HCT116 (cell line): Measurements from ENCODE around the gene ESD. TPM values are rescaled to one million over a fixed set of nuclear protein-coding genes. Genes with fewer than 3 reads are reported as not detected.

ENCODE experiments used
- ATAC-seq: fragments of 200-7000 bp; cut with Tn5 transposase; 2 replicates; pipeline ENCODE4 v1.9.1; 2020; ENCODE audit warnings: mild to moderate bottlenecking, moderate library complexity
- Bru-seq: library from RNA; stranded (reverse); fragments of 400-500 nt; gene quantifications from one replicate; lab custom pipeline; 2021; lab: Mats Ljungman, UMichigan
- BruChase-seq, 2 experiments: library from RNA; stranded (reverse); fragments of 400-500 nt; gene quantifications; one replicate each; lab custom pipeline; 2021; lab: Mats Ljungman, UMichigan
- BruUV-seq: library from RNA; stranded (reverse); fragments of 400-500 nt; replicated peaks from 2 replicates; lab custom pipeline; 2021; lab: Mats Ljungman, UMichigan
- CTCF ChIA-PET: fragments of 300-600 bp; sonication (Branson Sonifier 250); formaldehyde crosslinking; loops from one replicate; lab custom pipeline; 2021; ENCODE audit warnings: antibody characterized with exemption; lab: Charles Lee
- POLR2A ChIA-PET: fragments of 300-600, 350-600 bp; sonication (Branson Sonifier 250); formaldehyde crosslinking; loops from one replicate; lab custom pipeline; 2021; ENCODE audit warnings: antibody characterized with exemption; lab: Charles Lee
- RAD21 ChIA-PET, 2 experiments: fragments of 300-600 bp; sonication (Branson Sonifier 250); formaldehyde crosslinking; loops; one replicate each; lab custom pipeline; 2023; ENCODE audit warnings: low total read pairs in 2 of 2; ENCODE audit not compliant: uncharacterized antibody in 2 of 2, unreplicated experiment in 2 of 2, low non-redundant PET in 1 of 2; lab: Charles Lee
- DNase-seq: peaks from one replicate; pipeline ENCODE4 v3.0.0-alpha.2; 2010; ENCODE audit warnings: low read depth, low spot score
- H2AFZ ChIP-seq: fragments of 200-600 bp; shearing (Covaris generic), sonication (generic); 2 replicates; pipeline ENCODE4 v1.6.1; 2017; ENCODE audit warnings: low read depth, mixed run types, mixed read lengths, antibody characterized with exemption, low read length; ENCODE audit not compliant: poor library complexity, severe bottlenecking
- H3K27ac ChIP-seq: 2 replicates; pipeline ENCODE4 v1.5.1; 2012; ENCODE audit warnings: low read depth, low read length
- H3K27me3 ChIP-seq: fragments of 200-600 bp; sonication (generic); 2 replicates; pipeline ENCODE4 v1.6.1; 2016; ENCODE audit warnings: mixed run types, low read length, mixed read lengths; ENCODE audit not compliant: insufficient read depth
- H3K36me3 ChIP-seq, 2 experiments: fragments of 200-500 bp in 1 of 2; fragments of 200-600 bp in 1 of 2; sonication (Bioruptor generic) in 1 of 2; sonication (generic) in 1 of 2; 2 replicates each; pipeline versions ENCODE4 v1.5.1 to v1.6.1; 2014 to 2016; ENCODE audit warnings: low read length in 2 of 2, inconsistent platforms in 1 of 2, mixed read lengths in 1 of 2, mixed run types in 1 of 2; ENCODE audit not compliant: insufficient read depth in 2 of 2, control insufficient read depth in 1 of 2
- H3K4me1 ChIP-seq, 2 experiments: fragments of 200-600 bp in 1 of 2; sonication (generic) in 1 of 2; 2 replicates each; pipeline versions ENCODE4 v1.5.1 to v1.6.1; 2012 to 2017; ENCODE audit warnings: low read length in 2 of 2, inconsistent platforms in 1 of 2, mild to moderate bottlenecking in 1 of 2, mixed read lengths in 1 of 2, mixed run types in 1 of 2, moderate library complexity in 1 of 2; ENCODE audit not compliant: insufficient read depth in 2 of 2, control insufficient read depth in 1 of 2
- H3K4me2 ChIP-seq: fragments of 200-600 bp; sonication (generic); 2 replicates; pipeline ENCODE4 v1.6.1; 2017; ENCODE audit warnings: mixed run types, low read length, mixed read lengths
- H3K4me3 ChIP-seq, 2 experiments: fragments of 200-600 bp in 1 of 2; sonication (generic) in 1 of 2; replicated peaks in 1 of 2; 2 replicates each; pipeline ENCODE4 v1.5.1; 2011 to 2016; ENCODE audit warnings: low read length in 2 of 2, control low read depth in 1 of 2, low read depth in 1 of 2, mild to moderate bottlenecking in 1 of 2, mixed read lengths in 1 of 2, mixed run types in 1 of 2
- H3K79me2 ChIP-seq: fragments of 200-600 bp; sonication (generic); 2 replicates; pipeline ENCODE4 v1.6.1; 2017; ENCODE audit warnings: mild to moderate bottlenecking, mixed run types, low read length, moderate library complexity, mixed read lengths; ENCODE audit not compliant: insufficient read depth
- H3K9ac ChIP-seq: fragments of 200-600 bp; sonication (generic); 2 replicates; pipeline ENCODE4 v1.6.1; 2016; ENCODE audit warnings: low read length, mixed read lengths
- H3K9me2 ChIP-seq: fragments of 200-600 bp; sonication (generic), shearing (Covaris generic); 2 replicates; pipeline ENCODE4 v1.6.1; 2017; ENCODE audit warnings: mixed run types, mild to moderate bottlenecking, moderate library complexity; ENCODE audit not compliant: insufficient read depth
- H3K9me3 ChIP-seq, 2 experiments: fragments of 200-500 bp in 1 of 2; fragments of 200-600 bp in 1 of 2; sonication (Bioruptor generic) in 1 of 2; sonication (generic) in 1 of 2; 2 replicates each; pipeline ENCODE4 v1.6.1; 2014 to 2017; ENCODE audit warnings: low read length in 2 of 2, mixed read lengths in 2 of 2, inconsistent platforms in 1 of 2, low read depth in 1 of 2, mild to moderate bottlenecking in 1 of 2, mixed run types in 1 of 2, moderate library complexity in 1 of 2; ENCODE audit not compliant: control insufficient read depth in 1 of 2, insufficient read depth in 1 of 2
- H4K20me1 ChIP-seq: fragments of 200-600 bp; sonication (generic), shearing (Covaris generic); 2 replicates; pipeline ENCODE4 v1.6.1; 2017; ENCODE audit warnings: mixed run types, mild to moderate bottlenecking, moderate library complexity; ENCODE audit not compliant: insufficient read depth
- CBX3 ChIP-seq: IDR thresholded peaks from 2 replicates; pipeline ENCODE4 v1.6.1; 2012; ENCODE audit warnings: low read depth
- CEBPB ChIP-seq: IDR thresholded peaks from 2 replicates; pipeline ENCODE4 v1.6.1; 2012; ENCODE audit warnings: low read depth
- EGR1 ChIP-seq: IDR thresholded peaks from 2 replicates; pipeline ENCODE4 v1.6.1; 2012; ENCODE audit warnings: low read depth
- FOSL1 ChIP-seq: IDR thresholded peaks from 2 replicates; pipeline ENCODE4 v1.6.1; 2012; ENCODE audit warnings: low read depth
- MAX ChIP-seq: IDR thresholded peaks from 2 replicates; pipeline ENCODE4 v1.6.1; 2012
- POLR2A ChIP-seq: IDR thresholded peaks from 2 replicates; pipeline ENCODE4 v1.7.0; 2011; ENCODE audit warnings: borderline replicate concordance; ENCODE audit not compliant: insufficient read depth, insufficient read length; ENCODE audit errors: extremely low read depth
- POLR2AphosphoS5 ChIP-seq: IDR thresholded peaks from 2 replicates; pipeline ENCODE4 v1.6.1; 2011; ENCODE audit warnings: mild to moderate bottlenecking, low read depth, low read length, moderate library complexity
- SIN3A ChIP-seq: IDR thresholded peaks from 2 replicates; pipeline ENCODE4 v1.6.1; 2012; ENCODE audit warnings: low read depth
- SP1 ChIP-seq: IDR thresholded peaks from 2 replicates; pipeline ENCODE4 v1.6.1; 2012; ENCODE audit warnings: low read depth
- SRF ChIP-seq: IDR thresholded peaks from 2 replicates; pipeline ENCODE4 v1.6.1; 2012; ENCODE audit warnings: low read depth
- TCF7L2 ChIP-seq: IDR thresholded peaks from 2 replicates; pipeline ENCODE4 v1.7.0; 2011; ENCODE audit warnings: borderline replicate concordance, inconsistent platforms; ENCODE audit not compliant: insufficient read depth, insufficient read length; ENCODE audit errors: extremely low read depth
- YY1 ChIP-seq: IDR thresholded peaks from 2 replicates; pipeline ENCODE4 v1.6.1; 2011; ENCODE audit warnings: low read length, low read depth, moderate library complexity, mild to moderate bottlenecking; ENCODE audit not compliant: insufficient replicate concordance; ENCODE audit errors: extremely low read depth
- ZBTB33 ChIP-seq: IDR thresholded peaks from 2 replicates; pipeline ENCODE4 v1.6.1; 2011; ENCODE audit warnings: mild to moderate bottlenecking, low read length, moderate library complexity; ENCODE audit not compliant: insufficient replicate concordance; ENCODE audit errors: extremely low read depth
- ZFX ChIP-seq: fragments of 450-650 bp; IDR thresholded peaks from 2 replicates; pipeline ENCODE4 v1.6.1; 2017
- intact Hi-C: fragments of 100-400 bp; cut with micrococcal nuclease; formaldehyde crosslinking; loops from 2 replicates; pipeline ENCODE4 v1.10.0; 2022
- long read RNA-seq: library from polyadenylated mRNA; unstranded; transcript quantifications from one replicate; pipeline ENCODE4 v2.0.0, GENCODE V29; 2021; ENCODE audit not compliant: unreplicated experiment
- polyA plus RNA-seq: library from polyadenylated mRNA; unstranded; fragments of >200 nt; gene quantifications from 2 replicates; pipeline ENCODE4 v1.2.1, GENCODE V29; 2012; ENCODE audit warnings: missing spikeins
- total RNA-seq: library from RNA; stranded (reverse); gene quantifications from one replicate; pipeline ENCODE4 v1.2.1, GENCODE V29; 2021; ENCODE audit not compliant: unreplicated experiment
- TF ChIP-seq, protein P1 (sequence below), 3 experiments: fragments of 200-600 bp in 1 of 3; sonication (generic) in 1 of 3; IDR thresholded peaks in 2 of 3; conservative IDR thresholded peaks in 1 of 3; 2 replicates each; pipeline ENCODE4 v1.5.1; 2012 to 2017; ENCODE audit warnings: low read depth in 2 of 3, low read length in 2 of 3, antibody characterized with exemption in 1 of 3, borderline replicate concordance in 1 of 3, control low read depth in 1 of 3, mild to moderate bottlenecking in 1 of 3, mixed read lengths in 1 of 3, mixed run types in 1 of 3, moderate library complexity in 1 of 3; ENCODE audit not compliant: insufficient read depth in 1 of 3

Gene ESD, protein sequence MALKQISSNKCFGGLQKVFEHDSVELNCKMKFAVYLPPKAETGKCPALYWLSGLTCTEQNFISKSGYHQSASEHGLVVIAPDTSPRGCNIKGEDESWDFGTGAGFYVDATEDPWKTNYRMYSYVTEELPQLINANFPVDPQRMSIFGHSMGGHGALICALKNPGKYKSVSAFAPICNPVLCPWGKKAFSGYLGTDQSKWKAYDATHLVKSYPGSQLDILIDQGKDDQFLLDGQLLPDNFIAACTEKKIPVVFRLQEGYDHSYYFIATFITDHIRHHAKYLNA
- total RNA-seq, result 111 TPM
- 50.1 and 81.0 TPM in 2 replicates for polyA plus RNA-seq
- percentile 87 among the genes with signal in this experiment for Bru-seq, nascent RNA
- BruChase-seq, experiment 1, labeled RNA remaining after a 6-hour chase, result percentile 86 among the genes with signal in this experiment
- BruChase-seq, experiment 2, labeled RNA remaining after a 2-hour chase, result percentile 71 among the genes with signal in this experiment
- long read RNA-seq, transcript ESD-202 (10 exons, 1,192 nt), result major isoform, 34 of 85 reads
- long read RNA-seq, partial matches to known transcripts, result 13 of 85 reads
- long read RNA-seq, other reads (novel, unspliced or antisense), result 38 of 85 reads

DNA sequence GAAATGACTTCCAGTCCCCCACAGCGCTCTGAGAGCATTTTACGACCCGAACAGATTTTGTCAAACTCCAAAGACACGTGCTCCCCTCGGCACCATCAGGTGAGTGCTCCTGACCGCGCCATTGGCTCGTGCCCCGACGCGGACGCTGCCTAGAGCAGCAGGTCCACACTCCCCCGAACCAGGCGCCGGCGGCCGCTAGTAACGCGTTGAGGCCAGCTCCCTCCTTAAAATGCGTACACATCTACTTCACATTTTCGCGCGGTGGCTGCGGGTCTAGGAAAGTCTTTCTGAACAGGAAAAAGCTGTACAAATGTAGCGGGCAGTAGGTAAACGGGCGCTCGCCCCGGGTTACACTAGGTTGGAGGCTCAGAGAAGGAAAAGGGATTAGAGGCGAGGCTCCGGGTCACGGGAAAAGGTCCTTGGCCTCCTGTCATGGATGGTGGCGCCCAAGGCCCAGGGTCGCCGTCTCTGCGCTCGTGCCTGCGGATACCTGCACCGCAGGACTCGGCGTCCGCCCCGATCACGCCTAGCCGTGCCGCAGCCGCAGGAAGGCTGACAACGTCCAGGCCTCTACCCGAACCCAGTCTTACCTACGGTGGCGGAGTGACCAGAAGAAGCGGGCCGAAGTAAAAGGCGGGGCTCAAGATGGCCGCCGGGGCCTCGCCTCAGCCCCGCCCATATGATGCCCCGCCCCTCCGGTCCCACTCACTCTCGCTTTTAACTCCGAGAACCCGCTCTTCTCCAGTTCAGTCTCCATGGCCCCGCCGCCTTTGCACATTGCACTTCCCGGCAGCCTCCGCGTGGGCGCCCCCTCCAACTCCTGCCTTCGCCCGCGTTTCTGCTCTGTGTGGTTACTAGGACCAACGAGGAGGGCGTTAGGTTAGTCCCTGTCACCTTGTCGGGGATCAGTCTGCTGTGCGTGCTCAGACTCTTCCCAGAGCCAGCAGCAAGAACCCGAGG is at the start of gene ESD:
TSS of gene ESD (minus strand) at position 647 of the 960 bp plus-strand sequence. CDS start 5,748 bp downstream, outside the sequence.
- peaks cover 0 to under 1% of the 10 kb centered on the region in 2 experiments; a peak in 1 of 4 replicates for H3K36me3 ChIP-seq
- H3K4me1 ChIP-seq, result peaks cover 14 to 21% of the 10 kb centered on the region in 2 experiments
- no peaks in the 10 kb centered on the region for H3K9me3 ChIP-seq
- CTCF ChIA-PET, result no interaction called here
- H3K4me2 ChIP-seq, result peak within 1 kb of the TSS; percentile 89
- POLR2A ChIA-PET, result no interaction called here
- H2AFZ ChIP-seq, result peak within 1 kb of the TSS; percentile 77
- no peaks in the 10 kb centered on the region for H3K9me2 ChIP-seq
- H3K79me2 ChIP-seq, result peaks cover 50% of the 10 kb centered on the region
- H3K9ac ChIP-seq, result peak within 1 kb of the TSS; percentile 83
- peak; percentile 85 for DNase-seq
- intact Hi-C loops, result no loop called here
- H3K4me3 ChIP-seq, result peak within 1 kb of the TSS; percentile 63 to 78
- RAD21 ChIA-PET, result interaction anchor here in 1 of 2 experiments (0.9 kb wide), 1 partner anchor 31 kb away, joined by 3 read pairs; no protein-coding TSS in a partner anchor
- H3K27me3 ChIP-seq, result no peaks in the 10 kb centered on the region
- peak; percentile 91 for TF ChIP-seq YY1
- TF ChIP-seq CBX3, result peak; percentile 57
- TF ChIP-seq CEBPB, result no peak
- TF ChIP-seq EGR1, result peak; percentile 58; the same call in 1 of the 2 replicates
- TF ChIP-seq TCF7L2, result no peak
- TF ChIP-seq POLR2AphosphoS5, result peak; percentile 87
- no peak for TF ChIP-seq SRF
- TF ChIP-seq SP1, result 0 out of 2 replicates have a peak, but pooled peaks have one; percentile 12
- peak; percentile 45 for TF ChIP-seq ZBTB33
- peak; percentile 85 for TF ChIP-seq POLR2A
- TF ChIP-seq MAX, result peak; percentile 93
- peak; percentile 47; the same call in 1 of the 2 replicates for TF ChIP-seq SIN3A
- TF ChIP-seq, protein P1, sequence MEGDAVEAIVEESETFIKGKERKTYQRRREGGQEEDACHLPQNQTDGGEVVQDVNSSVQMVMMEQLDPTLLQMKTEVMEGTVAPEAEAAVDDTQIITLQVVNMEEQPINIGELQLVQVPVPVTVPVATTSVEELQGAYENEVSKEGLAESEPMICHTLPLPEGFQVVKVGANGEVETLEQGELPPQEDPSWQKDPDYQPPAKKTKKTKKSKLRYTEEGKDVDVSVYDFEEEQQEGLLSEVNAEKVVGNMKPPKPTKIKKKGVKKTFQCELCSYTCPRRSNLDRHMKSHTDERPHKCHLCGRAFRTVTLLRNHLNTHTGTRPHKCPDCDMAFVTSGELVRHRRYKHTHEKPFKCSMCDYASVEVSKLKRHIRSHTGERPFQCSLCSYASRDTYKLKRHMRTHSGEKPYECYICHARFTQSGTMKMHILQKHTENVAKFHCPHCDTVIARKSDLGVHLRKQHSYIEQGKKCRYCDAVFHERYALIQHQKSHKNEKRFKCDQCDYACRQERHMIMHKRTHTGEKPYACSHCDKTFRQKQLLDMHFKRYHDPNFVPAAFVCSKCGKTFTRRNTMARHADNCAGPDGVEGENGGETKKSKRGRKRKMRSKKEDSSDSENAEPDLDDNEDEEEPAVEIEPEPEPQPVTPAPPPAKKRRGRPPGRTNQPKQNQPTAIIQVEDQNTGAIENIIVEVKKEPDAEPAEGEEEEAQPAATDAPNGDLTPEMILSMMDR (IDR thresholded peaks at IDR 0.05 in 2 of 3, conservative IDR thresholded peaks at IDR 0.05 in 1 of 3; ENCODE audit: borderline replicate concordance in 1 of 3, insufficient read depth in 1 of 3, low read depth in 2 of 3, low read length in 2 of 3), result no peak
- peak; percentile 94 for TF ChIP-seq ZFX
- no peak for TF ChIP-seq FOSL1
- TF ChIP-seq, all 23 proteins: peak for 10
- H4K20me1 ChIP-seq, result no peaks in the 10 kb centered on the region
- peak; percentile 92 for ATAC-seq
- TSS peak; percentile 61 for BruUV-seq
- peak within 1 kb of the TSS; percentile 89 for H3K27ac ChIP-seq
